H1 (cell line): ENCODE results near the gene SLC4A9.

Experiments used
- ASH2L ChIP-seq: fragments of 200-600, 300-600 bp; sonication (generic); IDR thresholded peaks from one replicate; pipeline ENCODE4 v1.7.1; 2017; ENCODE audit warnings: low read length
- CBX5 ChIP-seq: fragments of 300-800, 300-1000 bp; sonication (generic); IDR thresholded peaks from 2 replicates; pipeline ENCODE4 v1.7.1; 2016; ENCODE audit warnings: antibody characterized with exemption, low read length, low read depth
- CHD1 ChIP-seq: IDR thresholded peaks from 2 replicates; pipeline ENCODE4 v1.6.1; 2012; ENCODE audit warnings: low read depth, low read length, improper control_type of control experiment
- CHD2 ChIP-seq: IDR thresholded peaks from 2 replicates; pipeline ENCODE4 v1.6.1; 2012; ENCODE audit warnings: low read length, improper control_type of control experiment
- EP300 ChIP-seq, 2 experiments: IDR thresholded peaks; 1 replicate in 1 of 2; 2 replicates in 1 of 2; pipeline ENCODE4 v1.6.1; 2011 to 2012; ENCODE audit warnings: low read depth in 2 of 2, low read length in 2 of 2, mild to moderate bottlenecking in 2 of 2, borderline replicate concordance in 1 of 2, inconsistent platforms in 1 of 2, moderate library complexity in 1 of 2
- GABPA ChIP-seq: IDR thresholded peaks from 2 replicates; pipeline ENCODE4 v1.6.1; 2011; ENCODE audit warnings: mild to moderate bottlenecking, low read length, moderate library complexity, borderline replicate concordance; ENCODE audit not compliant: insufficient read depth
- NRF1 ChIP-seq: IDR thresholded peaks from 2 replicates; pipeline ENCODE4 v1.6.1; 2011; ENCODE audit warnings: mild to moderate bottlenecking, low read depth, low read length, improper control_type of control experiment
- POLR2AphosphoS5 ChIP-seq: IDR thresholded peaks from 2 replicates; pipeline ENCODE4 v1.6.1; 2011; ENCODE audit warnings: low read depth, low read length
- SP2 ChIP-seq: IDR thresholded peaks from 2 replicates; pipeline ENCODE4 v1.6.1; 2012; ENCODE audit warnings: mild to moderate bottlenecking, low read length, inconsistent platforms
- TEAD4 ChIP-seq: IDR thresholded peaks from 2 replicates; pipeline ENCODE4 v1.6.1; 2012; ENCODE audit warnings: low read depth, low read length, inconsistent platforms, mixed read lengths
- TF ChIP-seq, protein P1 (sequence below), 3 experiments: IDR thresholded peaks; 1 replicate in 2 of 3; 2 replicates in 1 of 3; pipeline versions ENCODE4 v1.5.1 to v1.6.1; 2011; ENCODE audit warnings: low read length in 3 of 3, mild to moderate bottlenecking in 3 of 3, inconsistent platforms in 2 of 3, low read depth in 1 of 3, moderate library complexity in 1 of 3; ENCODE audit not compliant: insufficient read depth in 1 of 3; ENCODE audit errors: control extremely low read depth in 1 of 3

GRCh38 chr5:140357726-140358093, 2.3 kb upstream of the SLC4A9 start:
- no peak for TF ChIP-seq NRF1
- TF ChIP-seq SP2 = no peak
- TF ChIP-seq, protein P1, sequence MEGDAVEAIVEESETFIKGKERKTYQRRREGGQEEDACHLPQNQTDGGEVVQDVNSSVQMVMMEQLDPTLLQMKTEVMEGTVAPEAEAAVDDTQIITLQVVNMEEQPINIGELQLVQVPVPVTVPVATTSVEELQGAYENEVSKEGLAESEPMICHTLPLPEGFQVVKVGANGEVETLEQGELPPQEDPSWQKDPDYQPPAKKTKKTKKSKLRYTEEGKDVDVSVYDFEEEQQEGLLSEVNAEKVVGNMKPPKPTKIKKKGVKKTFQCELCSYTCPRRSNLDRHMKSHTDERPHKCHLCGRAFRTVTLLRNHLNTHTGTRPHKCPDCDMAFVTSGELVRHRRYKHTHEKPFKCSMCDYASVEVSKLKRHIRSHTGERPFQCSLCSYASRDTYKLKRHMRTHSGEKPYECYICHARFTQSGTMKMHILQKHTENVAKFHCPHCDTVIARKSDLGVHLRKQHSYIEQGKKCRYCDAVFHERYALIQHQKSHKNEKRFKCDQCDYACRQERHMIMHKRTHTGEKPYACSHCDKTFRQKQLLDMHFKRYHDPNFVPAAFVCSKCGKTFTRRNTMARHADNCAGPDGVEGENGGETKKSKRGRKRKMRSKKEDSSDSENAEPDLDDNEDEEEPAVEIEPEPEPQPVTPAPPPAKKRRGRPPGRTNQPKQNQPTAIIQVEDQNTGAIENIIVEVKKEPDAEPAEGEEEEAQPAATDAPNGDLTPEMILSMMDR (IDR thresholded peaks at IDR 0.05; ENCODE audit: control extremely low read depth in 1 of 3, insufficient read depth in 1 of 3, low read depth in 1 of 3, low read length in 3 of 3) = peak in 2 of 3 experiments; percentile 92 to 93; a peak in 3 of 4 replicates
- no peak for TF ChIP-seq GABPA
- peak; percentile 3; the same call in 1 of the 2 replicates for TF ChIP-seq TEAD4
- no peak for TF ChIP-seq ASH2L
- no peak for TF ChIP-seq CBX5
- no peak for TF ChIP-seq CHD1
- TF ChIP-seq POLR2AphosphoS5 = no peak
- TF ChIP-seq EP300 (IDR thresholded peaks at IDR 0.05; ENCODE audit: borderline replicate concordance in 1 of 2, low read depth in 2 of 2, low read length in 2 of 2) = no peak
- TF ChIP-seq CHD2 = no peak
